ENCODE data around the gene DNAJC27.

DNAJC27 gene

GRCh38 chr2:24971286-24971535 is 544 bp downstream of the DNAJC27 start:
- H3K4me1 ChIP-seq (ENCODE audit: control insufficient read depth, insufficient read depth, low read length), result no peaks in the 10 kb centered on the region
- WGBS, 2 experiments, result 1% methylated on average over 23 of the region's 23 CpGs
- H3K9me3 ChIP-seq (ENCODE audit: control insufficient read depth, low read length), result no peaks in the 10 kb centered on the region
- H3K36me3 ChIP-seq (ENCODE audit: control insufficient read depth, insufficient read depth, low read length), result no peaks in the 10 kb centered on the region
- H3K27ac ChIP-seq (ENCODE audit: insufficient read depth, low read depth, low read length, poor library complexity, severe bottlenecking), result peak overlapping the region; percentile 90
- H3K4me3 ChIP-seq (ENCODE audit: insufficient read depth, low read depth, low read length), result peak overlapping the region; percentile 84
- H3K27me3 ChIP-seq (ENCODE audit: control insufficient read depth, insufficient read depth, low read length, poor library complexity, severe bottlenecking), result no peaks in the 10 kb centered on the region

DNA sequence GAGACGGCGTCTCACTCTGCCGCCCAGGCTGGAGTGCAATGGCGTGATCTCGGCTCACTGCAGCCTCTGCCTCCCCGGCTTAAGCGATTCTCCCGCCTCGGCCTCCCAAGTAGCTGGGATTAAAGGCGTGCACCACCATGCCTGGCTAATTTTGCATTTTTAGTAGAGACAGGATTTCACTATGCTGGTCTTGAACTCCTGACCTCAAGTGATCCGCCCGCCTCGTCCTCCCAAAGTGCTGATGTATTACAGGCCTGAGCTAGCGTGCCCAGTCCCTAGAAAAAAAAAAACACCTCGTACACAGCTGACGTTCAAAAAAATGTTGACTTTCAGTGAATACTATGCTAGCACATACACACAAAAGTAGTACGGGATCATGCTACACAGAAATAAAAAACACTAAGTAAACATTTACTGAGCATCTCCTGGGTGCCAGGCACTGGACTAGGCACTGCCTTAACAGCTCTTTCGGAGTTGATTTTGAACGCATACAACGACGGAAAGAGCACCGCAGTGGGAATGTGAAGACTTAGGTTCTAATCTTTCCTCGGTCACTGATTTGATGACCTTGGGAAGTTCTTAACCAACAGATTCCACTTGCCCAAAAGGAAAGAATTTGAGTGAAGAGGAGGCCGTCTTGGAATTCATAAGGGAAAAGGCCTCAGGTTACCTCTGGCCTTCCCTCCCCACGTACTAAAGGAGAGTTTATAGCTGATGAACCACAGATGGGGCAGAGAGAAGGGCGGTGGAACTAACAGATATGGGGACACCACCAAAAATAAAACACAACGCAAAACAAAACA is 1.1 kb downstream of the DNAJC27 start:
- no peaks in the 10 kb centered on the region for H3K4me1 ChIP-seq (ENCODE audit: control insufficient read depth, insufficient read depth, low read length)
- H3K36me3 ChIP-seq (ENCODE audit: control insufficient read depth, insufficient read depth, low read length), result no peaks in the 10 kb centered on the region
- peak overlapping the region; percentile 84 for H3K4me3 ChIP-seq (ENCODE audit: insufficient read depth, low read depth, low read length)
- no peaks in the 10 kb centered on the region for H3K27me3 ChIP-seq (ENCODE audit: control insufficient read depth, insufficient read depth, low read length, poor library complexity, severe bottlenecking)
- no peak overlapping the region for H3K27ac ChIP-seq (ENCODE audit: insufficient read depth, low read depth, low read length, poor library complexity, severe bottlenecking)
- 74 to 75% methylated on average over 27 of the region's 27 CpGs for WGBS, 2 experiments
- H3K9me3 ChIP-seq (ENCODE audit: control insufficient read depth, low read length), result no peaks in the 10 kb centered on the region

DNA sequence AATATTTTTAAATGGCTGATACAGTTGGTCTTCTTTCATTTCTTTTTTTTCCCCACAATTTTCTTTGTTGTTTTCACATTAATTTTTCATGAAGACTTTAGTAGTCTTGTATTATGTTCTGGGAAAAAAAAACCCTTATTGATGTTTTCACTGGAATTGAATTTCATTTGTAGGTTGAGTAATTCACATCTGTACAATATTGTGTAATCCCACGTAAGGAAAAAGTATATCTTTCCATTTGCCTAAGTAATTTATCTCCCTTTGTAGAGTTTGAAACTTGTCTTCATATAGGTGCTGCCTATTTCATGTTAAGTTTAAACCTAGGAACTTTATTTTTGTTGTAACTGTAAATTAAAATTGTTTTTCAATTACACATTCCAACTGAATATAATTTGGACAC is 2.0 kb downstream of the DNAJC27 start:
- H3K27me3 ChIP-seq (ENCODE audit: control insufficient read depth, insufficient read depth, low read length, poor library complexity, severe bottlenecking), result no peaks in the 10 kb centered on the region
- 100% methylated on average over 1 of the region's 1 CpG; no CpG with 5 or more reads in 1 of the 2 experiments for WGBS, 2 experiments
- H3K27ac ChIP-seq (ENCODE audit: insufficient read depth, low read depth, low read length, poor library complexity, severe bottlenecking), result no peak overlapping the region
- H3K36me3 ChIP-seq (ENCODE audit: control insufficient read depth, insufficient read depth, low read length), result no peaks in the 10 kb centered on the region
- no peaks in the 10 kb centered on the region for H3K4me1 ChIP-seq (ENCODE audit: control insufficient read depth, insufficient read depth, low read length)
- no peak overlapping the region for H3K4me3 ChIP-seq (ENCODE audit: insufficient read depth, low read depth, low read length)
- no peaks in the 10 kb centered on the region for H3K9me3 ChIP-seq (ENCODE audit: control insufficient read depth, low read length)

- peaks cover 5% of the 10 kb centered on the region for H3K36me3 ChIP-seq (ENCODE audit: control insufficient read depth, insufficient read depth, low read length)
- no peak overlapping the region for H3K27ac ChIP-seq (ENCODE audit: insufficient read depth, low read depth, low read length, poor library complexity, severe bottlenecking)
These were observed 9.9 kb downstream of the DNAJC27 start for GRCh38 chr2:24961903-24962302.

GRCh38 chr2:24959761-24960160 is 12.0 kb downstream of the DNAJC27 start:
- Histone ChIP-seq H3K9me3 (ENCODE audit: control insufficient read depth, low read length) (no peaks in the 10 kb centered on the region), H3K27ac (ENCODE audit: insufficient read depth, low read depth, low read length, poor library complexity, severe bottlenecking) (no peak overlapping the region), H3K4me1 (ENCODE audit: control insufficient read depth, insufficient read depth, low read length) (no peaks in the 10 kb centered on the region), H3K36me3 (ENCODE audit: control insufficient read depth, insufficient read depth, low read length) (peaks cover 15% of the 10 kb centered on the region), H3K4me3 (ENCODE audit: insufficient read depth, low read depth, low read length) (no peak overlapping the region), H3K27me3 (ENCODE audit: control insufficient read depth, insufficient read depth, low read length, poor library complexity, severe bottlenecking) (no peaks in the 10 kb centered on the region)

More at GRCh38 chr2:24961903-24962302, 9.9 kb downstream of the DNAJC27 start:
- H3K4me1 ChIP-seq (ENCODE audit: control insufficient read depth, insufficient read depth, low read length), result no peaks in the 10 kb centered on the region
- H3K4me3 ChIP-seq (ENCODE audit: insufficient read depth, low read depth, low read length), result no peak overlapping the region
- H3K9me3 ChIP-seq (ENCODE audit: control insufficient read depth, low read length), result no peaks in the 10 kb centered on the region
- WGBS, 2 experiments, result 88 to 97% methylated on average over 1 of the region's 1 CpG
- no peaks in the 10 kb centered on the region for H3K27me3 ChIP-seq (ENCODE audit: control insufficient read depth, insufficient read depth, low read length, poor library complexity, severe bottlenecking)

- no peak overlapping the region for H3K4me3 ChIP-seq (ENCODE audit: insufficient read depth, low read depth, low read length)
- WGBS, 2 experiments, result 97 to 98% methylated on average over 3 of the region's 3 CpGs
- peaks cover 23% of the 10 kb centered on the region for H3K36me3 ChIP-seq (ENCODE audit: control insufficient read depth, insufficient read depth, low read length)
- H3K27me3 ChIP-seq (ENCODE audit: control insufficient read depth, insufficient read depth, low read length, poor library complexity, severe bottlenecking), result no peaks in the 10 kb centered on the region
- no peaks in the 10 kb centered on the region for H3K9me3 ChIP-seq (ENCODE audit: control insufficient read depth, low read length)
- no peaks in the 10 kb centered on the region for H3K4me1 ChIP-seq (ENCODE audit: control insufficient read depth, insufficient read depth, low read length)
- no peak overlapping the region for H3K27ac ChIP-seq (ENCODE audit: insufficient read depth, low read depth, low read length, poor library complexity, severe bottlenecking)
These were observed 13.3 kb downstream of the DNAJC27 start for GRCh38 chr2:24958411-24958935.

DNA sequence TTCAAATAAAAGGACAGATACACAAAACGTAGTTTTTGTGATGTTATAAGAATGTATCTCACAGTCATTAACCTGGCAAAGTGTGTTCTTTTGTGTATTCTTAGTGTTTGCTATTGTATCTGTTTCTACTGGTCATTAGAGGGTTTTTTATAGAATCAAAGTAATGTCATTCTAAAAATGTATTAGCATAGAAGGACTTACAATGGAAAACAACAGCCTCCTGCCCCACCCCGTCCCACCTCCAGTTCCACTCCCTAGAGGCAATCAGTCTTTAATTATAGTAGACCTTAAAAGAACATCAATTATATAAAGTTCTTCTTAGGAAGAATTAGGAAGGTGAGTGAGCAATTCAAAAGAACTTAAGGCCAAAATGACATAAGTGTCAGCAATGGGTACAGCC is 13.8 kb downstream of the DNAJC27 start:
- H3K4me3 ChIP-seq (ENCODE audit: insufficient read depth, low read depth, low read length), result no peak overlapping the region
- no peak overlapping the region for H3K27ac ChIP-seq (ENCODE audit: insufficient read depth, low read depth, low read length, poor library complexity, severe bottlenecking)
- no peaks in the 10 kb centered on the region for H3K27me3 ChIP-seq (ENCODE audit: control insufficient read depth, insufficient read depth, low read length, poor library complexity, severe bottlenecking)
- WGBS, 2 experiments, result 92 to 98% methylated on average over 1 to 2 of the region's 2 CpGs
- no peaks in the 10 kb centered on the region for H3K4me1 ChIP-seq (ENCODE audit: control insufficient read depth, insufficient read depth, low read length)
- H3K36me3 ChIP-seq (ENCODE audit: control insufficient read depth, insufficient read depth, low read length), result peaks cover 23% of the 10 kb centered on the region
- H3K9me3 ChIP-seq (ENCODE audit: control insufficient read depth, low read length), result no peaks in the 10 kb centered on the region

GRCh38 chr2:24957221-24957620 is 14.5 kb downstream of the DNAJC27 start:
- Histone ChIP-seq H3K36me3 (ENCODE audit: control insufficient read depth, insufficient read depth, low read length) (peaks cover 23% of the 10 kb centered on the region), H3K4me3 (ENCODE audit: insufficient read depth, low read depth, low read length) (no peak overlapping the region), H3K27ac (ENCODE audit: insufficient read depth, low read depth, low read length, poor library complexity, severe bottlenecking) (no peak overlapping the region), H3K4me1 (ENCODE audit: control insufficient read depth, insufficient read depth, low read length) (no peaks in the 10 kb centered on the region), H3K9me3 (ENCODE audit: control insufficient read depth, low read length) (no peaks in the 10 kb centered on the region), H3K27me3 (ENCODE audit: control insufficient read depth, insufficient read depth, low read length, poor library complexity, severe bottlenecking) (no peaks in the 10 kb centered on the region)
- WGBS, 2 experiments, result 89 to 100% methylated on average over 1 of the region's 1 CpG

DNA sequence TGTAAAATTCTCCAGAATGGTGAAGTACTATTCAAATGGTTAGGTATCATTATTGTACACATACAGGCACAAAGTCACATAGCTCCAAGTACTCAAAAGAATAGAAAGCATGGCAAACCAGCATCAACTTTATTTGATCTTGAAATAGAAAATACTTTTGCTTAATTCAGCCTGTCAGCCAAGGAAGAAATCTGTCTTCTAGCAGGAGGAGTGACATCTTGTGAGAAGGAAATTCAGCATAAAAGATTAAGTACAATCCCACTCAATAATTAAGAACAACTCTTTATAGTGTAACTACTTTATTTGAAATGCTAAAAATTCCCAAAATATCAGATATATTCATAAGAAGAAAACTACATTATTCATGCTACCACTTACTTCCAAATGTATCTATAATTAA is 15.8 kb downstream of the DNAJC27 start:
- H3K27me3 ChIP-seq (ENCODE audit: control insufficient read depth, insufficient read depth, low read length, poor library complexity, severe bottlenecking), result no peaks in the 10 kb centered on the region
- no peak overlapping the region for H3K4me3 ChIP-seq (ENCODE audit: insufficient read depth, low read depth, low read length)
- no peaks in the 10 kb centered on the region for H3K9me3 ChIP-seq (ENCODE audit: control insufficient read depth, low read length)
- no peaks in the 10 kb centered on the region for H3K4me1 ChIP-seq (ENCODE audit: control insufficient read depth, insufficient read depth, low read length)
- peaks cover 26% of the 10 kb centered on the region for H3K36me3 ChIP-seq (ENCODE audit: control insufficient read depth, insufficient read depth, low read length)
- H3K27ac ChIP-seq (ENCODE audit: insufficient read depth, low read depth, low read length, poor library complexity, severe bottlenecking), result no peak overlapping the region

DNA sequence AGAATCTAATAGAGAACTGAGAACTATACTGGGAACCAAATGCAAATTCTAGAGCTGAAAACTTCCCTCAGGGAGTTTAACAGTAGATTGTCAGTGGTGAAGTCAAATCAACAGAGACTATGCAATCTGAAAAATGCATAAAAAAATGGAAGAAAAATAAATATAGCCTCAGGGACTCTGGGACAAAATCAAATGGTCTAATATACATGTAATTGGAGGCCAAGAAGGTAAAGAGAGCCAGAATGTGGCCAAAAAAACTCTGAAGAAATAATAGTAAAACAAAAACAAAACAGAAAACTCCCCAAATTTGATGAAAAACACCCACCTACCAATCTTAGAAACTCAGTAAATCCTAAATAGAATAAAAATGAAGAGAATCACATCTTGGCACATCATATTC is 16.5 kb downstream of the DNAJC27 start:
- Histone ChIP-seq H3K27me3 (ENCODE audit: control insufficient read depth, insufficient read depth, low read length, poor library complexity, severe bottlenecking) (no peaks in the 10 kb centered on the region), H3K27ac (ENCODE audit: insufficient read depth, low read depth, low read length, poor library complexity, severe bottlenecking) (no peak overlapping the region), H3K9me3 (ENCODE audit: control insufficient read depth, low read length) (no peaks in the 10 kb centered on the region), H3K36me3 (ENCODE audit: control insufficient read depth, insufficient read depth, low read length) (peaks cover 26% of the 10 kb centered on the region), H3K4me1 (ENCODE audit: control insufficient read depth, insufficient read depth, low read length) (no peaks in the 10 kb centered on the region), H3K4me3 (ENCODE audit: insufficient read depth, low read depth, low read length) (no peak overlapping the region)

DNA sequence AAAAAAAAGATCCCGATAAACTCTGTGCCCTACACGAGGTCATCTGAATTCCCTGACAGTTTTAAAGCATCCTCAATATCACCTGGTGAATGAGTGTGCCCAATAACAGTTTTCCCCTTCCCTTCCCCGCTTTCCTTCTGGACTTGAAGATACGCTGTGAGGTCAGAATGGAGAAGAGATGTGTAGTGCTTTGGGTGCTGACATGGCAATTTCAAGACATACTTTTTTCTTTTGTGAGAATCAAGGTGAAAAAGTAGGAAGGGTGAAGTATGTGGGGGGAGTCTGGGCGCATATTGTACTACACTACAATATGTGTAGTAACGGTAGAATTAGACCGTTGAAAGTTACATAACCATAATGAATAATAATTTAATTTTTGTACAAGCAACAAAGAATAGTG is 21.7 kb downstream of the DNAJC27 start:
- Histone ChIP-seq H3K36me3 (ENCODE audit: control insufficient read depth, insufficient read depth, low read length) (peaks cover 22% of the 10 kb centered on the region), H3K4me3 (ENCODE audit: insufficient read depth, low read depth, low read length) (no peak overlapping the region), H3K9me3 (ENCODE audit: control insufficient read depth, low read length) (no peaks in the 10 kb centered on the region), H3K4me1 (ENCODE audit: control insufficient read depth, insufficient read depth, low read length) (no peaks in the 10 kb centered on the region), H3K27ac (ENCODE audit: insufficient read depth, low read depth, low read length, poor library complexity, severe bottlenecking) (no peak overlapping the region), H3K27me3 (ENCODE audit: control insufficient read depth, insufficient read depth, low read length, poor library complexity, severe bottlenecking) (no peaks in the 10 kb centered on the region)
- WGBS, 2 experiments, result 88 to 95% methylated on average over 2 to 6 of the region's 7 CpGs
